ENCODE data around the gene GPR42.
A peak's percentile ranks its signal among the peaks of the same experiment; 100 is the strongest.
"Not testable (repeated sequence)": the region's sequence is repeated elsewhere in the genome, so short reads cannot be mapped to it uniquely, and the experiment has no call there.

The GPR42 gene

DNA sequence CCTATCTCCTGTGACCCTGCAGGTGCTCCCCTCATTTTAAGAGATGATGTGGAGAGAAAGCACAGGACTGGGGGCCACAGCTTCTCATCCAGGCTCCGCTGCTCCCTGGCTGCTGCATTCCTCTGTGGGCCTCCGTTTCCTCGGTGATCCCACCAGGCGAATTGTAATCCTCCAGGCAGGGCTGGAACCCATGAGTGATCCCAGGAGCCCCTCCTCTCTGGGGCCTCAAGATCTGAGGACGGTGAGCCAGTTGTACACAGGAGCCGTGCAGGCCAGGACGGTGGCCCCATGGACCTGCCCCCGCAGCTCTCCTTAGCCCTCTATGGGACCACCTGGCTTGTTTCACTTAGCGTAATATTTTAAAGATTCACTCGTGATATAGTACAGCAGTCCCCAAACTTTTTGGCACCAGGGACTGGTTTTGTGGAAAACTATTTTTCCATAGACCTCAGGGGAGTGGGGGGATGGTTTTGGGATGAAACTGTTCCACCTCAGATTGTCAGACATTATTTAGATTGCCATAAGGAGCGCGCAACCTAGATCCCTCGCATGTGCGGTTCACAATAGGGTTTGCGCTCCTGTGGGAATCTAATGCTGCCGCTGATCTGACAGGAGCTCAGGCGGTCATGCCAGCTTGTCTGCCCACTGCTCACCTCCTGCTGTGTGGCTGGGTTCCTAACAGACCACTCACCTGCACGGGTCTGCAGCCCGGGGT, 7.0 kb upstream of the GPR42 start:
- DNase-seq, result no peak

DNA sequence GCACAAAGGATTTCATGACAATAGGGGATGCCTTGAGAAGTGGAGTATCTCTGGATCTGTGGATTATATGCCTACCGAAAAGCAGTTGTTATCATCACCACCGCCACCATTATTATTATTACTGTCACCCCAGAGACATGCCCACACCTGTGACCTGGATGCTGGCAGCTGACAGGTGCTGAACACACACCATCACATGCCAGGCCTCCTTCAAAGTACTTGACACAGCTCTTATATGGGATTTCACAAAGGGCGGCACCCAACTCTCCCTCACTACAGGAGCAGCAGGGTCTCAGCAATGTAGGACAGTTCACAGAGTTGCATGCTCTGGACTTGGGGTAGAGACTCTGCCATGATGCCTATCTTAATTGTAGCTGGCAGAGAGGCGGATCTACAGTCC, 5.6 kb upstream of the GPR42 start:
- no peak for DNase-seq

DNA sequence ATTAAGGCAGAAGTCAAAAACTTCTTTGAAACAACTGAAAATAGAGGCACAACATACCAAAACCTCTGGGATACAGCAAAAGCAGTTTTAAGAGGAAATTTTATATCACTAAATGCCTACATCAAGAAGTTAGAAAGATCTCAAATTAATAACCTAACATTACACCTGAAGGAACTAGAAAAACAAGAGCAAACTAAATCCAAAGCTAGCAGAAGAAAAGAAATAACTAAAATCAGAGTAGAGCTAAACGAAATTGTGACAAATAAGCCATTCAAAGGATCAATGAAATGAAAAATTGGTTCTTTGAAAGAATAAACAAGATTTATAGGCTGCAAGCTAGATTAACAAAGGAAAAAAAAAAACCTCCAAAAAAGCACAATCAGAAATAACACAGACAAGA, 2.5 kb upstream of the GPR42 start:
- DNase-seq, result no peak

DNA sequence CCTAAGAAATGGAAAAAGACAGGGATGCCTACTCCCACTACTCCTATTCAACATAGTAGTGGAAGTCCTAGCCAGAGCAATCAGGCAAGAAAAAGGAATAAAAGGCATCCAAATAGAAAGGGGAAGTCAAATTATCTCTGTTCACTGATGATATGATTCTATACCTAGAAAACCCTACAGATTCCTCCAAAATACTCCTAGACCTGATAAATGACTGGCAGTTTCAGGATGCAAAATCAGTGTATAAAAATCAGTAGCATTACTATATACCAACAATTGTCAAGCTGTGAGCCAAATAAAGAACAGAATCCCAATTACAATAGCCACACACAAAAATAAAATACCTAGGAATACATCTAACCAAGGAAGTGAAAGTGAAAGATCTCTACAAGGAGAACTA, 1.3 kb upstream of the GPR42 start:
- DNase-seq, result no peak

DNA sequence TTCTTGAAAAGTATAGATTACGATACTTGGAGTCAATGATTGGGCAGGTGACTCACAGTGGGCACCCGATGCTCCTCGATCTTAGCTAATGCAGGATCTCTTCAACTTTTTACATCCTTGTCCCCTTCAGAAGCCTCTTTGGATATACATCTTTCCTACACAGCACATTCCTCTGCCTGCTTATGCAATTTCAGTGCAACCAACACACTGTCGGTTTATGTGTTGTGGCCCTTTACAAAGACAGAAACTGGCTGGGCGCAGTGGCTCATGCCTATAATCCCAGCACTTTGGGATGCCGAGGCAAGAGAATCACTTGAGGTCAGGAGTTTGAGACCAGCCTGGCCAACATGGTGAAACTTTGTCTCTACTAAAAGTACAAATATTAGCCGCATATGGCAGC, 2.6 kb downstream of the GPR42 start:
- DNase-seq, result no peak

DNA sequence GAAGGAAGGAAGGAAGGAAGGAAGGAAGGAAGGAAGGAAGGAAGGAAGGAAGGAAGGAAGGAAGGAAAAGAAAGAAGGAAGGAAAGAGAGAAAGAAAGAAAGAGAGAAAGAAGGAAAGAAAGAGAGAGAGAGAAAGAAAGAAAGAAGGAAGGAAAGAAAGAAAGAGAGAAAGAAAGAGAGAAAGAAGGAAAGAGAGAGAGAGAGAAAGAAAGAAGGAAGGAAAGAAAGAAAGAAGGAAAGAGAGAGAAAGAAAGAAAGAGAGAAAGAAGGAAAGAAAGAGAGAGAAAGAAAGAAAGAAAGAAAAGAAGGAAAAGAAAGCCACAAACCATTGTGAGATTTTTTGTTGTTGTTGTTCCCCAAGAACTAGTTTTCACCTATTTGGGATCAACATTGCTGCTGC, 3.2 kb downstream of the GPR42 start:
- not testable (repeated sequence) for DNase-seq

DNA sequence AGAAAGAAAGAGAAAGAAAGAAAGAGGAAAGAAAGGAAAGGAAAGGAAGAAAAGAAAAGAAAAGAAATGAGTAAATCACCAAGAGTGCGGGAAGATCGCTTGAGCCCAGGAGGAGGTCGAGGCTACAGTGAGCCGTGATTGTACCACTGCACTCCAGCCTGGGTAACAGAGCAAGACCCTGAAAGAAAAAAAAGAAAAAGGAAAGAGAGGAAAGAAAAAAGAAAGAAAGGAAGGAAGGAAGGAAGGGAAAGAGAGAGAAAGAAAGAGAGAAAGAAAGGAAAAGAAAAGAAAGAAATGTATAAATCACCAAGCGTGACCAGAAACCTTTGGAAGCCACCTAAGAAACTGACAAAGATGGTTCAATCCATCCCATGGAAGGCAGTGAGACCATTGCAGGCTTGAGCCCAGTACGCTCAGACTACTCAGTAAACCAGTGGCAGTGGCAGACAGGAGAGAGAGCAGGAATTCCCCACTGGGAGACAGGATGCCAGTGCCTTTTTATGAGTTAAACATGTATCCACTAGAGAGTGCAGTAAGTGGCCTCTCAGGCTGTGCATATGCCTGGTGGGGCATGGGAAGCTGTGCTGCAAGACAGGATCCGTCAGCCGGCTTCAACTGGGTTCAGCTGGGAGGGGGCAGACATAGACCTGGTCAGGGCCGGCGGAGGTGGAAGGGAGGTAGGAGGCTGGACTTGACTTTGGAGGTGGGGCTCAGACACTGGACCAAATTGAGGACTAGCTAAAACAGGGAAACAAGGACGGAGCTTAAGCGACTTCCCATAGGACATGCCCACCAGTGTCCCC, 4.8 kb downstream of the GPR42 start:
- DNase-seq, result no peak

DNA sequence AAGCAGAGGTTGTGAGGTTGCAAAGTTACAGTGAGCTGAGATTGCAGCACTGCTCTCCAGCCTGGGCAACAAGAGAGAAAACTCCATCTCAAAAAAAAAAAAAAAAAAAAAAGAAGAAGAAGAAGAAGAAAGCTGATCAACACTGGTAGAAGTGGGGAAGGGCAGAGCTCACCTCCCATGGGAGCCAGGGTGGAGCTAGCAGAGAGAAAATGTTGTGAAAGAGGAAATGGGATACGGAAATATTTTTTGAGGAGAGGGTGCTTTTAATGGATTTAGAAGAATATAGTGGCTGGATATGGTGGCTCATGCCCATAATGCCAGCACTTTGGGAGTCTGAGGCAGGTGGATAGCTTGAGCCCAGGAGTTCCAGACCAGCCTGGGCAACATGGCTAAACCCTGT, 6.8 kb downstream of the GPR42 start:
- DNase-seq, result no peak

DNA sequence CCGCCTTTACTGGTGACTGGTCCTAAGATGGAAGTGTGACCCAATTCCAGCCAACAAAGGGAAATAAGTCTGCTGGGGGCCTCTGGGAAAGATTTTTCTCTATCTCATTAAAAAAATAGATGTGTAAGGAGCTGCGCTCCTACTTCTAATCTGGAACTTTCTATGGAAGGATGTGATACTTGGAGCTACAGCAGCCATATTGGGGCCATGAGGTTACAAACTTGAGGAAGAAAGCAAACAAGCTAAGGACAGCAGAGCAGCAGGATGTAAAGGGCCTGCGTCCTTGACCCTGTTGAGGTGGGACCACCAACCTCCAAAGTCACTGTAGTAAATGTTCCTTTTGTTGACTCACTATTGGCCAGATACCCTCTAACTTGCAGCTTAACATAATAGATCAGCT, 7.5 kb downstream of the GPR42 start:
- DNase-seq, result no peak

DNA sequence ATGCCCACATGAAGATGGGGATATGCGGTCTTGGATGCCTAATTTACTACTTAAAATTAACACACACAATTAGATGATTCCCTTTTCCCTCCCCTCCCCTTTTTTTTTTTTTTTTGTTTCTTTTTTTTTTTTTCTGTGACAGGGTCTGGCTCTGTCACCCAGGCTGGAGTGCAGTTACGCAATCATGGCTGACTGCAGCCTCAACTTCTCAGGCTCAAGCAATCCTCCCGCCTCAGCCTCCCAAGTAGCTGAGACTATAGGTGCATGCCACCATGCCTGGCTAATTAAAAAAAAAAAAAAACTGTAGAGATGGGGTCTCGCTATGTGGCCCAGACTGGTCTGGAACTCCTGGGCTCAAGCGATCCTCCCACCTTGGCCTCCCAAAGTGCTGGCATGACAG, 8.7 kb downstream of the GPR42 start:
- not testable (repeated sequence) for DNase-seq

DNA sequence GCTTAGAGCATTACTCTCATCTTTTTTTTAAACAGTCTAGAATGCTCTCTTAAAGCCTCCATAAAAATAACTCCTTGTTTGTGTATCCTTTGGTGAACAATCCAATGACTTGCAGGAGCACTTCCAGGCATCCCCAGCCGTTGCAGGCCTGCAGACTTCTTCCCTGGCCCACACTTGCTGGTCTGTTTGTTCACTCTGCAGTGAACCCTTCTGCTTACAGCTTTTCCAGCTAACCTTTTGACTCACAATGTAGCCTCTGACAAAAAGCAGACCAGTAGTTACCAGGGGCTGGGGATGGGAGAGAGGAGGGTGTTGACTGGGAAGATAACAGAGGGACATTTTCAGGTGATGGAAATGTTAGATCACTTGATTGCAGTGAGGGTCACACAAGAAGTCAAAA, 9.1 kb downstream of the GPR42 start:
- DNase-seq, result no peak

DNA sequence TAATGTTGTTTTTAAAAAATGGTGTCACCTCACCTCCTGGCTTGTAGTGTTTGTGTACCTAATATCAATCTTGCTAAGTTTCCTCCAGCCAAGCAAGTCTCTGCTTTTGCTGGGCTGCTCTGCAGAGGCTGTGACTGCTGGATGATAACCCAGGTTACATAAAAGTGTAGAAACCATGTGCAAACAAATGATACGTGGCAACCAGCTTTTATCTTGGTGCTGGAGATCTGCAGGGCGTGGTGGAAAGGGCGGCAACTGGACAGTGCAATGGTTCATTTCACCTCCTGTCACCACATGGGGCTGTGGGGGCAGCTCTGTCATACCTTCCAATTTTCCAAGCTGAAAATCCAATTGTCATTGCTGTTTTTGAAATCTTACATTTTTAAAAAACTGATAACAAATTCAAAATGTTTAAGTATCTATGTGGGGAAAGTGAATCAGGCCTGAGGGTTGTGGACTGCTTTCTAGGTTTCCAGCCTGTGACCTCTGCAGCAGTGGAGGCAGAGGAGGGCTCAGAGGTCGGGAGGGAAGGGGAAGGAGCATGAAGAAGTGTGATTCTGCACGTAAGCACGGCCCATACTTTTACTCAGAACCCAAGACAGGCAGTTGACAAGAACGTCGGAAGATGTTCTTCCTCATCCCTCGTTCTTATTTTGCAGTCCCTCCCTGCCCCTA, 9.7 kb downstream of the GPR42 start:
- no peak for DNase-seq

DNA sequence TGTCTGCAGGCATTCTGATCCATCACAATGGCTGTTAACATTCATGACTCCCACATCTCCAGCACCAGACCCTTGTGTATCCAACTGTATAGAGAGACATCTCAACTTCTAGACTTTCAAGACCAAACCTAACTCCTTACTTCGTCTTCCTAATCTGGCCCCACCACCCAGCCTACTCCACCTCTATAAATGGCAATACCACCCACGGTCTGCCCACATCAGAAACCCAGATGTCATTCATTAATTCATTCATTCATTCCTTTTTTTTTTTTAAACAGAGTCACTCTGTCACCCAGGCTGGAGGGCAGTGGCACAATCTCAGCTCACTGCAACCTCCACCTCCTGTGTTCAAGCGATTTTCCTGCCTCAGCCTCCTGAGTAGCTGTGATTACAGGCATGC, 10.4 kb downstream of the GPR42 start:
- DNase-seq, result no peak

DNA sequence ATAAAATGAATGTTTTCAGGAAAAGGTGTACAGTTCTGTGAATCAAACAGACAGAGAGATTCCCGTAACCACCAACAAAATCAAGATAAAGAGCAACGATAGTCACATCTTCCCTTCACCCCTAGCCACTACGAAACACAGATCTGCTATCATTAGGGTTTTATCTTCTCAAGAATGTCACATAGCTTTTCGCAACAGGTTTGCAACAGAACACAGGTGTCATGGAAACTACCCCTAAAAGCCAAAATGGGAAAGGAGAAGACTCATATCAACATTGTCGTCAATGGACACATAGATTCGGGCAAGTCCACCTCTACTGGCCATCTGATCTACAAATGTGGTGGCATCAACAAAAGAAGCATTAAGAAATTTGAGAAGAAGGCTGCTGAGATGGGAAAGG, 11.1 kb downstream of the GPR42 start:
- DNase-seq, result no peak

DNA sequence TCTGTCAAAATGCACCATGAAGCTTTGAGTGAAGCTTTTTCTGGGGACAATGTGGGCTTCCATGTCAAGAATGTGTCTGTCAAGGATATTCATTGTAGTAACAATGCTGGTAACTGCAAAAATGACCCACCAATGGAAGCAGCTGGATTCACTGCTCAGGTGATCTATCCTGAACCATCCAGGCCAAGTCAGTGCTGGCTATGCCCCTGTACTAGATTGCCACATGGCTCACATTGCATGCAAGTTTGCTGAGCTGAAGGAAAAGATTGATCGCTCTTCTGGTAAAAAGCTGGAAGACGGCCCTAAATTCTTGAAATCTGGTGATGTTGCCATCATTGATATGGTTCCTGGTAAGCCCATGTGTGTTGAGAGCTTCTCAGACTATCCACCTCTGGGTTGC, 12.7 kb downstream of the GPR42 start:
- DNase-seq, result no peak

DNA sequence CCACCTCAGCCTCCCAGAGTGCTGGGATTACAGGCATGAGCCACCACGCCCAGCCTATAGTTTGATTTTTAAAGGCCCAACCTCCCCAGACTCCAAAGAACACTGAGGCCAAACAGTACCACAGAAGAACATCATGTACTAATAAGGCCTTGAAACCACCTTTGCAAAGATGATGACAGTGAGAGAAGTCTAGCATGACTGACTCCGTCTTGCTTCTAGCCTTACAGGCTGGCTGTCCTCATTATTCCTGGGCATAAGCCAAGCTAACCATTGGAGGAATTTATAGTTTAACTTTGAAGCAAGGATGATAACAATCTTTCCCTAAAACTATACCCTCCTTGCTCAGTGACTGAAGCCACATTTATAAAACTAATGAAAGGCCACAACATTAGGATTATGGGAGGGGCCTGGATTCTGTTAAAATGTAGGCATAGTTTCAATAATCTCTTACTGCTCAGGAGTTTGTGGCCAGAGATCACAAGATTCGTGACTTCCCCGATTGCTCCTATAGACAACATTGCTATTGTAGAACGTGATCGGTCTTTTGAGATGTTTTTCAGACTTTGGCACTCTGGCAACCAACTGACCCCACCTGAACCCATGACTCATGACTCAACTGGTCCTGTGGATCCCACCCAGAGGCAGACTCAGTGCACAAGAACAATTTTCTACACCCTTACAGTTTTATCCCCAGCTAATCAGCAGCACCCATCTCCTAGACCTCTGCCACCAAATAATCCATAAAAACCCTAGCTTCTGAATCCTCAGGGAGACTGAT, 17.6 kb downstream of the GPR42 start:
- no peak for DNase-seq

DNA sequence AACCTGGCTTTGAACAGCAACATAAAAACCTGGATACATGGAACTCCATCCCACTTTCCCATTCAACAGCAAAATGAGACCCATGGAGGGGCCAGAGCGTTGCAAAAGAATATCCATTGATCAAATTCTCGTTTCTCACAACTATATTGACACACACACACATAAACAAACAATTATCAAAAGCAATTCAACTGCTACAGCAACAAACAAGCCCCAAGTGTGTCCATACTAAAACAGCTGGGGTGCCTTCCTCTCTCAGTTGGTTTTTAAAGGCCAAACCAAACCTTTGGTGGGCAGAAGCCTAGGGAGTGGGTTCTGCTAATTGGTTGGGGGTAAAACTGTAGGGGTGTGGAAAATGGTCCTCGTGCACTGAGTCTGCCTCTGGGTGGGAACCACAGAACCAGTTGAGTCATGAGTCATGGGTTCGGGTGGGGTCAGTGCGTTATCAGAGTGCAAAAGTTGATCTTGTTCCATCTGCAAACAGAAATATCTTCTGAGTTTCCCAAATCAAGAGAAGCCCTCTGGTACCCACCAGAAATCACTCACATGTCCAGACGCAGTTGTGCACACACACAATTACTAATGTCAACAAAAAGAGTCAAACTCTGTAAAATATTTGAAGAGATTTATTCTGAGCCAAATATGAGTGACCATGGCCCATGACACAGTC, 18.5 kb downstream of the GPR42 start:
- DNase-seq, result no peak

DNA sequence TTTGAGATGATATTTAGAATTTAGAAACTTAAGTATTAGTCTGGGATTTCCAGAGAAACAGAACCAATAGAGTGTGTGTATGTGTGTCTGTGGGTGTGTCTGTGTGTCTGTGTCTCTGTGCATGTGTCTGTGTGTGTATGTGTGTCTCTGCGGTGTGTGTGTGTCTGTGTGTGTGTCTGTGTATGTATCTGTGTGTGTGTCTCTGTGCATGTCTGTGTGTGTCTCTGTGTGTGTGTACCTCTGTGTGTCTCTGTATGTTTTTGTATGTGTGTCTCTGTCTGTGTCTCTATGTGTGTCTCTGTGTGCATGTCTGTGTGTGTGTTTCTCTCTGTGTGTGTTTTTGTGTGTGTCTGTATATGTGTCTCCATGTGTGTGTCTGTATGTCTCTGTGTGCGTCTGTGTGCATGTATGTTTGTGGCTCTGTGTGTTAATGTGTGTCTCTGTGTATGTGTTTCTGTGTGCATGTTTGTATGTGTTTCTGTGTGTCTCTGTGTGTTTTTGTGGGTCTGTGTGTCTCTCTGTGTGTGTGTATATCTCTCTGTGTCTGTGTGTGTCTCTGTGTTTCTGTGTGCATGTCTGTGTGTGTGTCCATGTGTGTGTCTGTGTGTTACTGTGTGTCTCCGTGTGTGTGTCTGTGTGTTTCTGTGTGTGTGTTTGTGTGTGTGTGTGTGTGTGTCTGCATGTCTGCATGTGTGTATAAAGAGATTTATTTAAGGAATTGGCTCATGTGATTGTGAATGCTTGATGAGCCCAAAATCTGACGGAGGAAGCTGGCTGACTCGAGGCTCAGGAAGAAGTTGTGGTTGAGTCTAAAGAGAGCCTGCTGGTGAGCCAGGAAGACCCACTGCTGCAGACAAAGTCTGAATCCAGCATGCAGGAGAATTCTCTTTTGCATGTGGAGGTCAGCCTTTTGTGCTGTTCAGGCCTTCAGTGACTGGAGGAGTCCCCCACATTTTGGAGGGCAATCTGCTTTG, 22.2 kb downstream of the GPR42 start:
- DNase-seq, result no peak

DNA sequence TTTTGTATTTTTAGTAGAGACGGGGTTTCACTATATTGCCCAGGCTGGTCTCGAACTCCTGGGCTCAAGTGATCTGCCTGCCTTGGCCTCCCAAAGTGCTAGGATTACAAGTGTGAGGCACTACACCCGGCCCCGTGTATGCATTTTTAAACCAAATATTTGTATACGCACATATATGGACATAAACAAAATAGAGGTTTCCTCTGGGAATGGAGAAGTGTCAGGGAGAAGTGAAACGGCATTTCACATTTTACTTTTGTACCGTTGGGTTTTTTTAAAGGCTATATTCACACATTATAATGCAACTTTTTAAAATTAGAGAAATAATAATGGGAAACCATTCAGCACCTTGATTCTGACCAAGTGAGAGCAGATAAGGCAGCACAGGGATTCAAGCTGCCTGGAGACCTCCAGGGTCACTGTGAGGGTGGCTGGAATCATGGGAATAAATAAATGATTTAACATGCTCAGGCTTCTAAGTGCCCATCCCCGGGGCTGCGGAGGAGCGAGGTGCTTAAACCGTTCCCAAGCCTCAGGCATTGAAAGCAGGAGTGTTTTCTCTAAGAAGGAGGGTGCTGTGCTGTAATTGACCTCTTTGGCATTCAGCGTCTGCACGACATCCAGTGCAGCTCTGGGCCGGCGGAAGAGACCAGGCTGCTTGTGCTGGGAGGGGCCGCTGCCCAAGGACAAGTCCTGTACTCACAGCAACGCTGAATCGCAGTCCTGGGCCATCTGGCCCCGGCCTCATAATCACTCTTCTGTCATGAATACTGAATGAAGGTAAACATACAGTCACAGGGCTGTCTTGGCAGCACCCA, 24.7 kb downstream of the GPR42 start:
- peak; percentile 54 for DNase-seq

DNA sequence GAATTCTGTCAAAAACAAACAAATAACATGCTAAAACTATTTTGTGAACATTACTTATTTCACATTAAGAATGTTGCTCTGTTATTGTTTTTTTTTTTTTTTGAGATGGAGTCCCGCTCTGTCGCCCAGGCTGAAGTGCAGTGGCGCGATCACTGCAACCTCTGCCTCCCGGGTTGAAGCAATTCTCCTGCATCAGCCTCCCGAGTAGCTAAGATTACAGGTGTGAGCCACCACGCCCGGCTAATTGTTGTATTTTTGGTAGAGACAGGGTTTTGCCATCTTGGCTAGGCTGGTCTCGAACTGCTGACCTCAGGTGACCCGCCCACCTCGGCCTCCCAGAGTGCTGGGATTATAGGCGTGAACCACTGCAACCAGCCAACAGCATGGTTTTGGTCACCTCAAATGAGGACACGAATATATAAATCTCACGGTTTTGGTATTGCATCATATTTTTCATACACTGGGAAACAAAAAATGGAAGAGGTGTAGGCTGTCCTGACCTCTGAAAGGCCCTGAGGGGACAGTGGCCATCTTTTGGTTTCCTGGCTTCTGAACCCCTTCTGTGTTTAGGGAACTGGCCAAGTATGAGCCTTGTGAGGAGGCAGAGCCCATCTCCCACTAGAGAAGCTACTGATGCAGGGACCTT, 25.5 kb downstream of the GPR42 start:
- DNase-seq, result no peak

Measured in NCI-H82 (cell line).